ENCODE results near the gene C17orf67.

DNA sequence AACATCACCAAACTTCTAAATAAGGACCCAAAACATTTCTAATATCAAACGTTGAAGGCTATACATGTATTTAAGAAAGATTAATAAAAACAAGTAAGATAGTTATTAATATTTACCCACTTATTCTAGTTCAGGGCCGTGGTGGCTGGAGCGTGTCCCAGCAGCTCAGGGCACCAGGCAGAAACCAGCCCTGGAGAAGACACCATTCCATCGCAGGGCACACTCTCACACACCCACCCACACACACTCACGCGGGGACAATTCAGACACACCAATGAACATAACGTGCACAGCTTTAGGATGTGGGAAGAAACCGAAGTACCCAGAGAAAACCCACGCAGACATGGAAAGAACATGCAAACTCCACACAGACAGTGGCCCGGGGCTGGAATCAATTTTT is 13.5 kb downstream of the C17orf67 start:
- no peak for TF ChIP-seq CTCF (IDR thresholded peaks at IDR 0.05; ENCODE audit: poor library complexity)
- TF ChIP-seq EZH2 (IDR thresholded peaks at IDR 0.05; ENCODE audit: borderline replicate concordance) = no peak
- TF ChIP-seq EZH2phosphoT487 (IDR thresholded peaks at IDR 0.05; ENCODE audit: low read depth, severe bottlenecking, unreplicated experiment) = no peak
